ENCODE measurements around the gene KAT5.
"Not testable (repeated sequence)": the region's sequence is repeated elsewhere in the genome, so short reads cannot be mapped to it uniquely, and the experiment has no call there.

The KAT5 gene

GRCh38 chr11:65722261-65722660, 10.2 kb downstream of the KAT5 start:
- no peak overlapping the region for H3K4me3 ChIP-seq (ENCODE audit: low read depth in 1 of 2, low read length in 2 of 2)
- no peak overlapping the region for H3K27ac ChIP-seq (ENCODE audit: low read length)
- peaks cover 12 to 26% of the 10 kb centered on the region in 2 donors for H3K4me1 ChIP-seq (ENCODE audit: control insufficient read depth in 1 of 2, insufficient read depth in 2 of 2, low read length in 2 of 2)
- no peaks in the 10 kb centered on the region for H3K27me3 ChIP-seq (ENCODE audit: low read depth, low read length)
- no peaks in the 10 kb centered on the region for H3K9me3 ChIP-seq (ENCODE audit: control insufficient read depth in 1 of 2, low read length in 2 of 2)
- peaks cover 19 to 24% of the 10 kb centered on the region in 2 donors for H3K36me3 ChIP-seq (ENCODE audit: control insufficient read depth in 1 of 2, insufficient read depth in 2 of 2, low read length in 2 of 2)

GRCh38 chr11:65726660-65727059, 14.6 kb downstream of the KAT5 start:
- no peak overlapping the region for H3K4me3 ChIP-seq (ENCODE audit: low read depth in 1 of 2, low read length in 2 of 2)
- no peaks in the 10 kb centered on the region for H3K27me3 ChIP-seq (ENCODE audit: low read depth, low read length)
- no peaks in the 10 kb centered on the region for H3K9me3 ChIP-seq (ENCODE audit: control insufficient read depth in 1 of 2, low read length in 2 of 2)
- H3K36me3 ChIP-seq (ENCODE audit: control insufficient read depth in 1 of 2, insufficient read depth in 2 of 2, low read length in 2 of 2): no peaks in the 10 kb centered on the region
- no peak overlapping the region for H3K27ac ChIP-seq (ENCODE audit: low read length)
- no peaks in the 10 kb centered on the region for H3K4me1 ChIP-seq (ENCODE audit: control insufficient read depth in 1 of 2, insufficient read depth in 2 of 2, low read length in 2 of 2)

GRCh38 chr11:65727865-65728264, 15.8 kb downstream of the KAT5 start:
- H3K9me3 ChIP-seq (ENCODE audit: control insufficient read depth in 1 of 2, low read length in 2 of 2): no peaks in the 10 kb centered on the region
- H3K27me3 ChIP-seq (ENCODE audit: low read depth, low read length): no peaks in the 10 kb centered on the region
- no peak overlapping the region for H3K27ac ChIP-seq (ENCODE audit: low read length)
- no peak overlapping the region for H3K4me3 ChIP-seq (ENCODE audit: low read depth in 1 of 2, low read length in 2 of 2)
- H3K4me1 ChIP-seq (ENCODE audit: control insufficient read depth in 1 of 2, insufficient read depth in 2 of 2, low read length in 2 of 2): no peaks in the 10 kb centered on the region
- no peaks in the 10 kb centered on the region for H3K36me3 ChIP-seq (ENCODE audit: control insufficient read depth in 1 of 2, insufficient read depth in 2 of 2, low read length in 2 of 2)

GRCh38 chr11:65730461-65730860, 18.4 kb downstream of the KAT5 start:
- Histone ChIP-seq H3K4me3 (ENCODE audit: low read depth in 1 of 2, low read length in 2 of 2) (no peak overlapping the region), H3K9me3 (ENCODE audit: control insufficient read depth in 1 of 2, low read length in 2 of 2) (no peaks in the 10 kb centered on the region), H3K27ac (ENCODE audit: low read length) (no peak overlapping the region)

GRCh38 chr11:65735111-65735510, 23.1 kb downstream of the KAT5 start:
- not testable (repeated sequence) for H3K27ac ChIP-seq (ENCODE audit: low read length); H3K4me3 ChIP-seq (ENCODE audit: low read depth in 1 of 2, low read length in 2 of 2); H3K36me3 ChIP-seq (ENCODE audit: control insufficient read depth in 1 of 2, insufficient read depth in 2 of 2, low read length in 2 of 2); H3K4me1 ChIP-seq (ENCODE audit: control insufficient read depth in 1 of 2, insufficient read depth in 2 of 2, low read length in 2 of 2); H3K27me3 ChIP-seq (ENCODE audit: low read depth, low read length); H3K9me3 ChIP-seq (ENCODE audit: control insufficient read depth in 1 of 2, low read length in 2 of 2)

More at GRCh38 chr11:65730461-65730860, 18.4 kb downstream of the KAT5 start:
- no peaks in the 10 kb centered on the region for H3K27me3 ChIP-seq (ENCODE audit: low read depth, low read length)
- no peaks in the 10 kb centered on the region for H3K36me3 ChIP-seq (ENCODE audit: control insufficient read depth in 1 of 2, insufficient read depth in 2 of 2, low read length in 2 of 2)
- H3K4me1 ChIP-seq (ENCODE audit: control insufficient read depth in 1 of 2, insufficient read depth in 2 of 2, low read length in 2 of 2): no peaks in the 10 kb centered on the region

- H3K27ac ChIP-seq (ENCODE audit: low read length): no peak overlapping the region
- H3K4me3 ChIP-seq (ENCODE audit: low read depth in 1 of 2, low read length in 2 of 2): no peak overlapping the region
- H3K4me1 ChIP-seq (ENCODE audit: control insufficient read depth in 1 of 2, insufficient read depth in 2 of 2, low read length in 2 of 2): no peaks in the 10 kb centered on the region
- no peaks in the 10 kb centered on the region for H3K27me3 ChIP-seq (ENCODE audit: low read depth, low read length)
- H3K36me3 ChIP-seq (ENCODE audit: control insufficient read depth in 1 of 2, insufficient read depth in 2 of 2, low read length in 2 of 2): no peaks in the 10 kb centered on the region
- no peaks in the 10 kb centered on the region for H3K9me3 ChIP-seq (ENCODE audit: control insufficient read depth in 1 of 2, low read length in 2 of 2)
These were observed 24.8 kb downstream of the KAT5 start for GRCh38 chr11:65736810-65737209.

- Histone ChIP-seq H3K27me3 (ENCODE audit: low read depth, low read length) (no peaks in the 10 kb centered on the region), H3K4me3 (ENCODE audit: low read depth in 1 of 2, low read length in 2 of 2) (no peak overlapping the region), H3K4me1 (ENCODE audit: control insufficient read depth in 1 of 2, insufficient read depth in 2 of 2, low read length in 2 of 2) (no peaks in the 10 kb centered on the region), H3K36me3 (ENCODE audit: control insufficient read depth in 1 of 2, insufficient read depth in 2 of 2, low read length in 2 of 2) (no peaks in the 10 kb centered on the region), H3K9me3 (ENCODE audit: control insufficient read depth in 1 of 2, low read length in 2 of 2) (no peaks in the 10 kb centered on the region), H3K27ac (ENCODE audit: low read length) (no peak overlapping the region)
These were observed 27.0 kb downstream of the KAT5 start for GRCh38 chr11:65739022-65739421.

- Histone ChIP-seq H3K27ac (ENCODE audit: low read length) (no peak overlapping the region), H3K4me3 (ENCODE audit: low read depth in 1 of 2, low read length in 2 of 2) (no peak overlapping the region), H3K36me3 (ENCODE audit: control insufficient read depth in 1 of 2, insufficient read depth in 2 of 2, low read length in 2 of 2) (no peaks in the 10 kb centered on the region), H3K27me3 (ENCODE audit: low read depth, low read length) (no peaks in the 10 kb centered on the region), H3K9me3 (ENCODE audit: control insufficient read depth in 1 of 2, low read length in 2 of 2) (no peaks in the 10 kb centered on the region), H3K4me1 (ENCODE audit: control insufficient read depth in 1 of 2, insufficient read depth in 2 of 2, low read length in 2 of 2) (no peaks in the 10 kb centered on the region)
These were observed 29.1 kb downstream of the KAT5 start for GRCh38 chr11:65741185-65741584.

GRCh38 chr11:65742353-65742752, 30.3 kb downstream of the KAT5 start:
- Histone ChIP-seq H3K9me3 (ENCODE audit: control insufficient read depth in 1 of 2, low read length in 2 of 2) (no peaks in the 10 kb centered on the region), H3K4me1 (ENCODE audit: control insufficient read depth in 1 of 2, insufficient read depth in 2 of 2, low read length in 2 of 2) (no peaks in the 10 kb centered on the region), H3K4me3 (ENCODE audit: low read depth in 1 of 2, low read length in 2 of 2) (no peak overlapping the region), H3K27me3 (ENCODE audit: low read depth, low read length) (no peaks in the 10 kb centered on the region), H3K36me3 (ENCODE audit: control insufficient read depth in 1 of 2, insufficient read depth in 2 of 2, low read length in 2 of 2) (no peaks in the 10 kb centered on the region), H3K27ac (ENCODE audit: low read length) (no peak overlapping the region)

- Histone ChIP-seq H3K4me3 (ENCODE audit: low read depth in 1 of 2, low read length in 2 of 2) (no peak overlapping the region), H3K27me3 (ENCODE audit: low read depth, low read length) (no peaks in the 10 kb centered on the region), H3K27ac (ENCODE audit: low read length) (no peak overlapping the region), H3K36me3 (ENCODE audit: control insufficient read depth in 1 of 2, insufficient read depth in 2 of 2, low read length in 2 of 2) (no peaks in the 10 kb centered on the region), H3K9me3 (ENCODE audit: control insufficient read depth in 1 of 2, low read length in 2 of 2) (no peaks in the 10 kb centered on the region), H3K4me1 (ENCODE audit: control insufficient read depth in 1 of 2, insufficient read depth in 2 of 2, low read length in 2 of 2) (no peaks in the 10 kb centered on the region)
These were observed 31.6 kb downstream of the KAT5 start for GRCh38 chr11:65743681-65744025.

- H3K9me3 ChIP-seq (ENCODE audit: control insufficient read depth in 1 of 2, low read length in 2 of 2): no peaks in the 10 kb centered on the region
- no peak overlapping the region for H3K4me3 ChIP-seq (ENCODE audit: low read depth in 1 of 2, low read length in 2 of 2)
- no peaks in the 10 kb centered on the region for H3K27me3 ChIP-seq (ENCODE audit: low read depth, low read length)
- H3K27ac ChIP-seq (ENCODE audit: low read length): no peak overlapping the region
- no peaks in the 10 kb centered on the region for H3K36me3 ChIP-seq (ENCODE audit: control insufficient read depth in 1 of 2, insufficient read depth in 2 of 2, low read length in 2 of 2)
- no peaks in the 10 kb centered on the region for H3K4me1 ChIP-seq (ENCODE audit: control insufficient read depth in 1 of 2, insufficient read depth in 2 of 2, low read length in 2 of 2)
These were observed 32.1 kb downstream of the KAT5 start for GRCh38 chr11:65744026-65744698.

GRCh38 chr11:65744699-65745042, 32.6 kb downstream of the KAT5 start:
- Histone ChIP-seq H3K27ac (ENCODE audit: low read length) (no peak overlapping the region), H3K4me1 (ENCODE audit: control insufficient read depth in 1 of 2, insufficient read depth in 2 of 2, low read length in 2 of 2) (no peaks in the 10 kb centered on the region), H3K4me3 (ENCODE audit: low read depth in 1 of 2, low read length in 2 of 2) (no peak overlapping the region), H3K27me3 (ENCODE audit: low read depth, low read length) (no peaks in the 10 kb centered on the region), H3K9me3 (ENCODE audit: control insufficient read depth in 1 of 2, low read length in 2 of 2) (no peaks in the 10 kb centered on the region), H3K36me3 (ENCODE audit: control insufficient read depth in 1 of 2, insufficient read depth in 2 of 2, low read length in 2 of 2) (no peaks in the 10 kb centered on the region)
